A673 (cell line): Measurements from ENCODE around the gene SMARCAL1. TPM values are rescaled to one million over a fixed set of nuclear protein-coding genes. Genes with fewer than 3 reads are reported as not detected.

ENCODE experiments used
- BruUV-seq: library from RNA; stranded (reverse); fragments of 400-500 nt; replicated peaks from 2 replicates; lab custom pipeline; 2021; lab: Mats Ljungman, UMichigan
- CTCF ChIA-PET: fragments of 300-600 bp; sonication (Branson Sonifier 250); formaldehyde crosslinking; loops from one replicate; lab custom pipeline; 2022; ENCODE audit warnings: antibody characterized with exemption; lab: Charles Lee
- POLR2A ChIA-PET: fragments of 300-600 bp; sonication (Branson Sonifier 250); formaldehyde crosslinking; loops from one replicate; lab custom pipeline; 2022; ENCODE audit warnings: antibody characterized with exemption; ENCODE audit not compliant: low non-redundant PET; lab: Charles Lee
- DNase-seq: peaks from one replicate; pipeline ENCODE4 v3.0.0-alpha.2; 2015; ENCODE audit warnings: low spot score
- H3K27ac ChIP-seq: fragments of 200-600 bp; sonication (generic); 2 replicates; pipeline ENCODE4 v1.5.1; 2016; ENCODE audit warnings: mixed run types, low read depth, mild to moderate bottlenecking, mixed read lengths, antibody characterized with exemption, low read length; ENCODE audit not compliant: poor library complexity, severe bottlenecking
- H3K27me3 ChIP-seq: fragments of 200-600 bp; sonication (generic); replicated peaks from 2 replicates; pipeline ENCODE4 v1.6.1; 2017; ENCODE audit warnings: mixed run types, low read depth, mild to moderate bottlenecking, mixed read lengths, antibody characterized with exemption, low read length; ENCODE audit not compliant: insufficient read depth, poor library complexity
- H3K36me3 ChIP-seq: fragments of 200-600 bp; sonication (generic); 2 replicates; pipeline ENCODE4 v1.6.1; 2016; ENCODE audit warnings: mixed run types, mild to moderate bottlenecking, mixed read lengths, antibody characterized with exemption, low read length; ENCODE audit not compliant: insufficient read depth, poor library complexity, severe bottlenecking
- H3K4me1 ChIP-seq: fragments of 200-600 bp; sonication (generic); 2 replicates; pipeline ENCODE4 v1.6.1; 2017; ENCODE audit warnings: mixed run types, mild to moderate bottlenecking, mixed read lengths, antibody characterized with exemption, low read length; ENCODE audit not compliant: insufficient read depth, poor library complexity, severe bottlenecking
- H3K4me3 ChIP-seq: fragments of 200-600 bp; sonication (generic); 2 replicates; pipeline ENCODE4 v1.5.1; 2016; ENCODE audit warnings: low read depth, mixed run types, mild to moderate bottlenecking, mixed read lengths, low read length; ENCODE audit not compliant: poor library complexity, severe bottlenecking
- H3K9me3 ChIP-seq: fragments of 200-600 bp; sonication (generic); 2 replicates; pipeline ENCODE4 v1.6.1; 2016; ENCODE audit warnings: mixed run types, low read depth, mild to moderate bottlenecking, mixed read lengths, antibody characterized with exemption, low read length; ENCODE audit not compliant: poor library complexity, severe bottlenecking
- CTCF ChIP-seq: fragments of 300-800, 200-600 bp; sonication (generic); conservative IDR thresholded peaks from 2 replicates; pipeline ENCODE4 v1.5.1; 2017; ENCODE audit warnings: low read depth, mild to moderate bottlenecking, antibody characterized with exemption, low read length, moderate library complexity, mixed read lengths
- EZH2 ChIP-seq: fragments of 200-600 bp; sonication (generic); IDR thresholded peaks from 2 replicates; pipeline ENCODE4 v1.6.1; 2017; ENCODE audit warnings: borderline replicate concordance, low read depth, mild to moderate bottlenecking, mixed read lengths, antibody characterized with exemption, low read length; ENCODE audit not compliant: poor library complexity, severe bottlenecking
- intact Hi-C: fragments of 100-400 bp; cut with micrococcal nuclease; formaldehyde crosslinking; loops from one replicate; pipeline ENCODE4 v1.10.0; 2022; ENCODE audit not compliant: unreplicated experiment
- total RNA-seq: library from RNA; stranded (reverse); gene quantifications from 2 replicates; pipeline ENCODE4 v1.2.3, GENCODE V29; 2021

SMARCAL1 gene
- total RNA-seq, 1 experiment from 2014 or later, result 20.7 TPM

DNA sequence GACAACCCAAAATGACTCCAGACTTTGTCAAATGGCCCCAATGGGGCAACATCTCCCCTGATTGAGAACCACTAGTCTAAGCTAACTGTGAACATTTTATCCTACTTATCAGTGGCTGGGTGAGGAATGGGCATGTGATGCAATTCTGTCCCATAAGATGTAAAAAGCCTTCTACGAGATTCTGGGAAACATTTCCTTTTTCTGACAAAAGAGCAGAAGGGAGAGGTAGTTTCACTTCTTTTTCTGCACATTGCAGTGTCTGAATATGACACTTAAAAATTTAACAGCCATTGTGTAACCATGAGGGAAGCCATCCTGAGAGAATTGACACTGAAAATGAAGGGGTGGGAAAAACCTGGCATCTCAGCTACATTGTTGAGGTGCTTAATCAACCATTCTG lies 22.7 kb upstream of the SMARCAL1 start:
- ChIA-PET POLR2A (no interaction called here), CTCF (interaction anchor here (1.4 kb wide), 1 partner anchor 14 kb away, joined by 4 read pairs; no protein-coding TSS in a partner anchor)
- DNase-seq, result no peak
- TF ChIP-seq EZH2 (no peak), CTCF (no peak)
- Histone ChIP-seq H3K4me3 (no peak overlapping the region), H3K4me1 (no peaks in the 10 kb centered on the region), H3K27ac (no peak overlapping the region), H3K9me3 (no peaks in the 10 kb centered on the region), H3K27me3 (no peaks in the 10 kb centered on the region), H3K36me3 (no peaks in the 10 kb centered on the region)
- BruUV-seq, result no TSS peak
- intact Hi-C loops, result no loop called here

DNA sequence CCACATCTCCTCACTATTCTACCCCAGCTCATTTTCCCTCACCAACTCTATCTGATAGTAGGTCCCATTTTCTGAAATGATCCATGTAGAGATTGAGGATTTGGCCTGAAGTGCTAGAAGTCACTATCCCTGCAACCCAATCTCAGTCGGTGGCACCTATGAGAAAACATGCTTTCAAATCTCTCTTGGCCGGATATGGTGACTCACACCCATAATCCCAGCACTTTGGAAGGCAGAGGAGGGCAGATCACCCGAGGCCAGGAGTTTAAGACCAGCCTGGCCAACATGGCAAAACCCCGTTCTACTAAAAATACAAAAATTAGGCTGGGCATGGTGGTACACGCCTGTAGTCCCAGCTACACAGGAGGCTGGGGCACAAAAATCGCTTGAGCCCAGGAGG lies 20.9 kb upstream of the SMARCAL1 start:
- Histone ChIP-seq H3K36me3 (no peaks in the 10 kb centered on the region), H3K4me3 (no peak overlapping the region), H3K9me3 (no peaks in the 10 kb centered on the region), H3K27me3 (no peaks in the 10 kb centered on the region), H3K27ac (no peak overlapping the region), H3K4me1 (no peaks in the 10 kb centered on the region)
- ChIA-PET POLR2A (interaction anchor here (0.6 kb wide), 1 partner anchor 223 kb away, joined by 3 read pairs; no protein-coding TSS in a partner anchor), CTCF (no interaction called here)
- no peak for DNase-seq
- intact Hi-C loops, result no loop called here
- TF ChIP-seq CTCF (no peak), EZH2 (no peak)
- no TSS peak for BruUV-seq

DNA sequence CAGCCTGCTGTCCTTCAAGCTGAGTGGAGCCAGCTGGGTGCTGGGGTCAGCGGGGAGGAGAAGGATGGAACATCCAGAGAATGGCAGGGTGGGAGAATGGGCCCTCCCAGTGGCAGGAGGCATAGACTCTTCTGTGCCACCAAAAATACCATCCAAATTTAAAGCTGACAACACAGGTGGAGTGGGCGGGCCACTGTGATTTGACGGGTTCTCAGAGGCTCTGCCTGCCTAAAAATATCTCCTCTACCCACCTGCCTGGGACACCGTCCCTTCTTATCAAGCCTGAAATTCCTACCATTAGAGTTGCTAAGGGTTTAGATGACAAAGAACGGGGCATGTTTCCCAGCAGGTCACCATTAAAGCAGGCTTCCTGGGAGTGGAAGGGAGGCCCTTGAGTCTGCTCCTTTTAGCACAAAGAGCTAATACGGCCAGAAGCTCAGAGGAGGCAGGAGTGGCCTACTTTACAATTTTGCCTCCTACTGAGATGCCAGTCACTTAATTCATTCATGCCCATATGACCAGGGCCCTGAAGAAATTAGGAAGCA lies 20.2 kb upstream of the SMARCAL1 start:
- Histone ChIP-seq H3K4me3 (no peak overlapping the region), H3K4me1 (no peaks in the 10 kb centered on the region), H3K36me3 (no peaks in the 10 kb centered on the region), H3K9me3 (no peaks in the 10 kb centered on the region), H3K27ac (no peak overlapping the region), H3K27me3 (no peaks in the 10 kb centered on the region)
- ChIA-PET POLR2A (no interaction called here), CTCF (no interaction called here)
- peak; percentile 38 for DNase-seq
- BruUV-seq, result no TSS peak
- intact Hi-C loops, result no loop called here
- TF ChIP-seq CTCF, result no peak
- no peak for TF ChIP-seq EZH2
